ENCODE results near the gene LGALS7. TPM values are rescaled to one million over a fixed set of nuclear protein-coding genes. Genes with fewer than 3 reads are reported as not detected.
A peak's percentile ranks its signal among the peaks of the same experiment; 100 is the strongest.
"Not testable (repeated sequence)": the region's sequence is repeated elsewhere in the genome, so short reads cannot be mapped to it uniquely, and the experiment has no call there.

Gene LGALS7
- total RNA-seq, 2 donors from 2014 or later: not detected

GRCh38 chr19:38793671-38794070 lies 20.4 kb upstream of the LGALS7 start:
- Histone ChIP-seq H3K27ac (no peak overlapping the region), H3K9ac (ENCODE audit: low read depth in 2 of 2, low read length in 2 of 2) (no peak overlapping the region), H3K4me3 (no peak overlapping the region), H3K9me3 (no peaks in the 10 kb centered on the region), H3K4me1 (no peaks in the 10 kb centered on the region), H3K36me3 (no peaks in the 10 kb centered on the region), H3K27me3 (no peaks in the 10 kb centered on the region)
- no peak for DNase-seq
- TF ChIP-seq CTCF (IDR thresholded peaks at IDR 0.05): no peak
- intact Hi-C loops (cut with DNase I): no loop called here

- H3K27me3 ChIP-seq: no peaks in the 10 kb centered on the region
- intact Hi-C loops (cut with DNase I): no loop called here
- no peak overlapping the region for H3K9ac ChIP-seq (ENCODE audit: low read depth in 2 of 2, low read length in 2 of 2)
- no peaks in the 10 kb centered on the region for H3K36me3 ChIP-seq
- no peaks in the 10 kb centered on the region for H3K4me1 ChIP-seq
- H3K27ac ChIP-seq: no peak overlapping the region
- DNase-seq: no peak
- no peaks in the 10 kb centered on the region for H3K9me3 ChIP-seq
- no peak for TF ChIP-seq CTCF (IDR thresholded peaks at IDR 0.05)
- H3K4me3 ChIP-seq: no peak overlapping the region
These were observed 19.9 kb upstream of the LGALS7 start for GRCh38 chr19:38793177-38793576.

GRCh38 chr19:38792250-38793111 lies 19.2 kb upstream of the LGALS7 start:
- H3K9ac ChIP-seq (ENCODE audit: low read depth in 2 of 2, low read length in 2 of 2): peak overlapping the region in 1 of 2 donors; percentile 6
- H3K9me3 ChIP-seq: no peaks in the 10 kb centered on the region
- H3K4me1 ChIP-seq: no peaks in the 10 kb centered on the region
- peak; percentile 69 for DNase-seq
- peak overlapping the region; percentile 6 for H3K4me3 ChIP-seq
- H3K27me3 ChIP-seq: no peaks in the 10 kb centered on the region
- no peak overlapping the region for H3K27ac ChIP-seq
- peak; percentile 32 for TF ChIP-seq CTCF (IDR thresholded peaks at IDR 0.05)
- intact Hi-C loops (cut with DNase I): no loop called here
- no peaks in the 10 kb centered on the region for H3K36me3 ChIP-seq

- H3K27me3 ChIP-seq; intact Hi-C loops (cut with DNase I); H3K36me3 ChIP-seq; H3K9ac ChIP-seq (ENCODE audit: low read depth in 2 of 2, low read length in 2 of 2); H3K27ac ChIP-seq; H3K4me3 ChIP-seq; DNase-seq; H3K4me1 ChIP-seq; H3K9me3 ChIP-seq: not testable (repeated sequence)
These were observed 18.2 kb upstream of the LGALS7 start for GRCh38 chr19:38791451-38792064.

GRCh38 chr19:38790507-38791403 lies 17.4 kb upstream of the LGALS7 start:
- H3K27me3 ChIP-seq; H3K9ac ChIP-seq (ENCODE audit: low read depth in 2 of 2, low read length in 2 of 2); H3K9me3 ChIP-seq; DNase-seq; H3K4me1 ChIP-seq; H3K27ac ChIP-seq; intact Hi-C loops (cut with DNase I); H3K4me3 ChIP-seq; H3K36me3 ChIP-seq: not testable (repeated sequence)

GRCh38 chr19:38788478-38789243 lies 15.3 kb upstream of the LGALS7 start, which contains the start of gene LGALS7B:
TSS of gene LGALS7B (plus strand) at chr19:38789200. CDS start at chr19:38789227, 27 bp downstream.
- H3K9ac ChIP-seq (ENCODE audit: low read depth in 2 of 2, low read length in 2 of 2): no peak within 1 kb of the TSS

More at GRCh38 chr19:38788478-38789243, 15.3 kb upstream of the LGALS7 start, which contains the start of gene LGALS7B:
- DNase-seq: no peak
- Histone ChIP-seq H3K36me3 (no peaks in the 10 kb centered on the region), H3K4me3 (no peak within 1 kb of the TSS), H3K27ac (no peak within 1 kb of the TSS), H3K27me3 (no peaks in the 10 kb centered on the region), H3K9me3 (no peaks in the 10 kb centered on the region), H3K4me1 (no peaks in the 10 kb centered on the region)
- intact Hi-C loops (cut with DNase I): no loop called here
- no peak for TF ChIP-seq CTCF (IDR thresholded peaks at IDR 0.05)

Measured in colonic mucosa (tissue), 4 donors.